ENCODE results near the gene AOAH.
A peak's percentile ranks its signal among the peaks of the same experiment; 100 is the strongest.

The AOAH gene

GRCh38 chr7:36723951-36724664, at the start of gene AOAH:
Gene AOAH, minus strand, starts transcription at chr7:36724494. Its CDS starts 346 bp downstream, at chr7:36724148.
- DNase-seq (ENCODE audit: low spot score): peak; percentile 77

- DNase-seq (ENCODE audit: low spot score): no peak
These were observed 42.2 kb upstream of the AOAH start for GRCh38 chr7:36766451-36766850.

- DNase-seq (ENCODE audit: low spot score): no peak
These were observed 41.3 kb upstream of the AOAH start for GRCh38 chr7:36765605-36766004.

GRCh38 chr7:36764929-36765328, 40.6 kb upstream of the AOAH start:
- no peak for DNase-seq (ENCODE audit: low spot score)

- no peak for DNase-seq (ENCODE audit: low spot score)
These were observed 39.0 kb upstream of the AOAH start for GRCh38 chr7:36763132-36763816.

GRCh38 chr7:36762394-36762793, 38.1 kb upstream of the AOAH start:
- no peak for DNase-seq (ENCODE audit: low spot score)

- no peak for DNase-seq (ENCODE audit: low spot score)
These were observed 37.5 kb upstream of the AOAH start for GRCh38 chr7:36761835-36762234.

GRCh38 chr7:36760856-36761762, 36.8 kb upstream of the AOAH start:
- DNase-seq (ENCODE audit: low spot score): no peak

GRCh38 chr7:36758879-36759278, 34.6 kb upstream of the AOAH start:
- DNase-seq (ENCODE audit: low spot score): peak; percentile 45

- DNase-seq (ENCODE audit: low spot score): no peak
These were observed 31.2 kb upstream of the AOAH start for GRCh38 chr7:36755484-36755883.

- no peak for DNase-seq (ENCODE audit: low spot score)
These were observed 27.9 kb upstream of the AOAH start for GRCh38 chr7:36752026-36752711.

GRCh38 chr7:36750451-36750850, 26.2 kb upstream of the AOAH start:
- DNase-seq (ENCODE audit: low spot score): no peak

GRCh38 chr7:36749282-36749960, 25.1 kb upstream of the AOAH start:
- DNase-seq (ENCODE audit: low spot score): no peak

GRCh38 chr7:36748017-36748487, 23.8 kb upstream of the AOAH start:
- DNase-seq (ENCODE audit: low spot score): no peak

GRCh38 chr7:36747280-36748016, 23.2 kb upstream of the AOAH start:
- no peak for DNase-seq (ENCODE audit: low spot score)

- no peak for DNase-seq (ENCODE audit: low spot score)
These were observed 22.1 kb upstream of the AOAH start for GRCh38 chr7:36746347-36746746.

- peak; percentile 89 for DNase-seq (ENCODE audit: low spot score)
These were observed 18.8 kb upstream of the AOAH start for GRCh38 chr7:36742911-36743775.

- DNase-seq (ENCODE audit: low spot score): no peak
These were observed 17.6 kb upstream of the AOAH start for GRCh38 chr7:36741866-36742265.

- no peak for DNase-seq (ENCODE audit: low spot score)
These were observed 15.1 kb upstream of the AOAH start for GRCh38 chr7:36739351-36739750.

GRCh38 chr7:36736899-36737211, 12.6 kb upstream of the AOAH start:
- peak; percentile 59 for DNase-seq (ENCODE audit: low spot score)
